Central memory CD8-positive, alpha-beta T cell (primary cell): ENCODE data around the gene GUCY2C.

Experiments used
- ATAC-seq: fragments of 150-1000 bp; cut with Tn5 transposase; replicated peaks from 2 replicates; pipeline ENCODE4 v1.10.0; 2022; ENCODE audit warnings: mild to moderate bottlenecking, moderate FRiP score, moderate number of reproducible peaks; ENCODE audit not compliant: poor library complexity, severe bottlenecking; ENCODE audit errors: extremely low read depth
- DNase-seq, 2 donors: peaks; one replicate each; pipeline ENCODE4 v3.0.0; 2021; ENCODE audit warnings: low spot score in 2 of 2
- H3K27ac Mint-ChIP-seq: one replicate; pipeline ENCODE4 v1.8.0; 2022; ENCODE audit warnings: low read depth, mild to moderate bottlenecking, moderate library complexity, mixed read lengths
- H3K27me3 Mint-ChIP-seq: one replicate; pipeline ENCODE4 v1.8.0; 2022; ENCODE audit warnings: mixed read lengths
- H3K36me3 Mint-ChIP-seq: one replicate; pipeline ENCODE4 v1.8.0; 2022; ENCODE audit warnings: mild to moderate bottlenecking, moderate library complexity, mixed read lengths; ENCODE audit not compliant: insufficient read depth
- H3K4me1 Mint-ChIP-seq: one replicate; pipeline ENCODE4 v1.8.0; 2022; ENCODE audit warnings: mixed read lengths
- H3K4me3 Mint-ChIP-seq: one replicate; pipeline ENCODE4 v1.8.0; 2022; ENCODE audit warnings: mild to moderate bottlenecking, moderate library complexity, mixed read lengths
- H3K9me3 Mint-ChIP-seq: one replicate; pipeline ENCODE4 v1.8.0; 2022; ENCODE audit warnings: mixed read lengths

GUCY2C gene

DNA sequence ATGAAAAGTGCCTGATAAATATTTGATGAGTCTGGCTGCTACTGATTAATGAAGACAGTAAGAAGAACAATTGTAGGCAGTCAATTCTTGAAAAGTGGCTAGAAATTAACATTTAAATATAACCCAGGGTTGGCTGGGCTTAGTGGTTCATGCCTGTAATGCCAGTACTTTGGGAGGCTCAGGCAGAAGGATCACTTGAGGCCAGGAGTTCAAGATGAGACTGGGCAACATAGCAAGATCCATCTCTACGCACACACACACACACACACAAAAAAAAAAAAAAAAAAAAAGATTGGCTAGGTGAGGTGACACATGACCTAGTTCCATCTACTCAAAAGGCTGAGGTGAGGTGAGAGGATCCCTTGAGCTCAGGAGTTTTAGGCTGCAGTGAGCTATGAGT, 120.8 kb downstream of the GUCY2C start:
- H3K4me1 Mint-ChIP-seq: peaks cover 24% of the 10 kb centered on the region
- DNase-seq (no peak), ATAC-seq (no peak)
- no peaks in the 10 kb centered on the region for H3K9me3 Mint-ChIP-seq
- H3K27ac Mint-ChIP-seq: no peak overlapping the region
- H3K27me3 Mint-ChIP-seq: peaks cover 26% of the 10 kb centered on the region
- no peak overlapping the region for H3K4me3 Mint-ChIP-seq
- peaks cover 4% of the 10 kb centered on the region for H3K36me3 Mint-ChIP-seq

DNA sequence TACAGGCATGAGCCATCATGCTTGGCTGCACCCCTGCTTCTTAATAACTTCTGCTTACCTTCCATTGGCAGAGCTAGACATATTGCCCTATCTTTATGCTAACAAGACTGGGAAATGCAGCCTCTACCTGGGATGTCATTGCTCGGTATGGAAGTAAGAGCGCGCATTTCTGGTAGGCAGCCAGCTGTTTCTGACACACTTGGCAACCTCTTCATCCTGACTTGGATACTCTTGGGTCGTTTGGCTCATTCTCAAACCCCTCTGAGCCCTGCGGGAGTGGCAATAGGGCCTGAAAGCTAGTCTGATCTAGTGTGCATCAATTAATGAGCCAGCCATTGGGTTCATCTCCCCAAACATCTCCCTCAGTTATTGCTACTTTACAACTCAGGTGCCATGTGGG, 123.3 kb downstream of the GUCY2C start:
- Mint-ChIP-seq H3K4me1 (peaks cover 17% of the 10 kb centered on the region), H3K27ac (no peak overlapping the region), H3K27me3 (peaks cover 50% of the 10 kb centered on the region), H3K36me3 (peaks cover 4% of the 10 kb centered on the region), H3K9me3 (no peaks in the 10 kb centered on the region), H3K4me3 (no peak overlapping the region)
- no peak for ATAC-seq
- DNase-seq: no peak

DNA sequence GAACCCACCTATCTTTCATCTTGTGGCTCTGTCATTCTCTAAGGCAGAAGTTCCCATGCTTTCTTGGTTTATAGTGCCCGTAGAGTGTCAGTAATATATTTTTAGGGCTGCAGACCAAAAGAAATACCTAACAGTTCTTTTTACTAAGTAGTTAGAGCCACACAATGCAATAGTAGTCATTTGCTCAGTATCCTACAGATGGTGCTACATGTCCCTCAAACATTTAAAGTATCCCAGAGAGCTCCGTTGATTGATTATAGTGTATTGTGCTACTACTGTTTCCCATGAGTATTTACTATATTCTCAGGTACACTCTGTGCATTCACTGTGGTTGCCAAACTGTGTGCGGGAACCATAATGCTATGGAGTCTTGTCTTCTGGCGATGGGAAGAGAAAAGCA, 124.0 kb downstream of the GUCY2C start:
- peaks cover 12% of the 10 kb centered on the region for H3K4me1 Mint-ChIP-seq
- H3K27me3 Mint-ChIP-seq: peaks cover 54% of the 10 kb centered on the region
- H3K36me3 Mint-ChIP-seq: peaks cover 3% of the 10 kb centered on the region
- H3K4me3 Mint-ChIP-seq: no peak overlapping the region
- DNase-seq (no peak), ATAC-seq (no peak)
- no peaks in the 10 kb centered on the region for H3K9me3 Mint-ChIP-seq
- H3K27ac Mint-ChIP-seq: no peak overlapping the region

DNA sequence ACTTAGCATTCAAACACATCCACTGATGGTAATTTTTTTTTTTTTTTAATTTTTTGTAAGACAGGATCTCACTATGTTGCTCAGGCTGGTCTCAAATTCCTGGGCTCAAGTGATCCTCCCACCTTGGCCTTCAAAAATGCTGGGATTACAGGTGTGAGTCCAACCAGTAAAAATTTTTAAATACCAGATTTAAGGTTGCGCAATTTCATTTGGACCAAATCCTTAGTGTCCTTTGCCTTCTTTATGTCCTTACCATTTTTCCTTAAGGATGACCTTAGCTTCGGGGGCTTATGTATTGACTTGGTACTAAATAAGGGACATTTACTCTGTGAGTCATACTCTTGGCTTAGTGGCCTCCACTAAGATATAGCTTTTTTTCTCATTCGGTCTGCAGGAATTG, 124.6 kb downstream of the GUCY2C start:
- no peak for ATAC-seq
- no peak for DNase-seq
- Mint-ChIP-seq H3K27me3 (peaks cover 54% of the 10 kb centered on the region), H3K4me1 (peaks cover 6% of the 10 kb centered on the region), H3K27ac (no peak overlapping the region), H3K4me3 (no peak overlapping the region), H3K9me3 (no peaks in the 10 kb centered on the region), H3K36me3 (no peaks in the 10 kb centered on the region)

DNA sequence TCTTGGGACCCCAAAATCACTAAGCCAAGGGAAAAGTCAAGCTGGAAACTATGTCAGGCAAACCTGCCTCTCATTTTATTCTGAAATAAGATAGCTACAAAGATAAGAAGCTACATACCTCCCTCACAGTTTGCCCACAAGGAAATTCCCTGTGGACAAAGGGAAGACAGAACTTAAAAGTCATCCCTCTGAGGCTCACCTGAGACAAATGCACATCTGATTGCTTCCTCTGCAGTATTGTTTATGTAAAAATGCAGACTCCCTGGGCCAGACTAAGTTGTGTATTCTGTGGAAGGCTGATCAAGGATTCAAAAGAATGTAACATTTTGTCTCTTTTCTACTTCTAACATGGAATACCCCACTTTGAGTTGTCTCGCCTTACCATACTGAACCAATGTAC, 126.2 kb downstream of the GUCY2C start:
- H3K27me3 Mint-ChIP-seq: peaks cover 61% of the 10 kb centered on the region
- H3K4me1 Mint-ChIP-seq: no peaks in the 10 kb centered on the region
- no peak overlapping the region for H3K27ac Mint-ChIP-seq
- DNase-seq (no peak), ATAC-seq (no peak)
- H3K4me3 Mint-ChIP-seq: no peak overlapping the region
- no peaks in the 10 kb centered on the region for H3K9me3 Mint-ChIP-seq
- H3K36me3 Mint-ChIP-seq: no peaks in the 10 kb centered on the region

DNA sequence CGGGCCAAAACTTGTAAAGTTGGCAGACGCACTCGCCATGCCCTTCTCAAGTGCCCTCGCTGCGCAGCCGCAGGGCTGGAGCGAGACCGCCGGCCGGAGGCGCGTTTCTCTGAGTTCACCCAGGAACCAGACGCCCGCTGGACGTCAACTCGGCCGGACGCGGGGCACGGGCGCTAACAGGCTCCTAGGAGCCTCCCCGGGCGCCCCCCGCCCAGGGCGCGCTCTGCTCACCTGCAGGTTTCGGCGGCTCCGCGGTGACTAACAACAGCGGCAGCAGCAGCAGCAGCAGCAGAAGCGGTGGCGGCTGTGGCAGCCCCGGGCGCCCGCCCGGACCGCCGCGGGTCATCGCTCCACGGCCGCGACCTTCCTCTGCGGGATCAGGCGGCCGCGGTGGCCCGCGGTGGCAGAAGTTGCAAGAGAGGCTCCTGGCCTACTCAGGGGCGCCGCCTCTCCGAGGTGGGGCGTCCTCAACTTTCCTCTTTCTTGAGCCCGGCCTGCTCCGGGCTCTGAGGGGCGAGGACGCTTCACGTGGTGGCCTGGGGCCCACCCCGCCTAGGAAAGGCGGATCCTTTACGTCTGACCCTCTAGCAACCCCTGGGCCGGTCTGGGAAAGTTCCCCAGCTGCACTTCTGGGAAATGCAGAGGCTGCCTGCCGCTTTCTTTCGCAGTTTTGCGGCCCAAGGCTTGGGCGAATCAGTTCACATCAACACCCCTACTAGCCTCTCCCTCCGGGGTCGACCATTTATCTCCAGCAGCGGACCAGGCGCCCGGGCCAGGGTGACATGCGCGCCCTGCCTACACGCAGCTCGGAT, 128.8 kb downstream of the GUCY2C start, which contains the start of gene PLBD1:
PLBD1 (minus strand) TSS at position 533 of the 812 bp plus-strand sequence; CDS start at position 346, 187 bp downstream.
- no peaks in the 10 kb centered on the region for H3K36me3 Mint-ChIP-seq
- no peaks in the 10 kb centered on the region for H3K4me1 Mint-ChIP-seq
- DNase-seq: no peak
- H3K9me3 Mint-ChIP-seq: no peaks in the 10 kb centered on the region
- H3K4me3 Mint-ChIP-seq: no peak within 1 kb of the TSS
- no peak within 1 kb of the TSS for H3K27ac Mint-ChIP-seq
- H3K27me3 Mint-ChIP-seq: peaks cover 57% of the 10 kb centered on the region
- no peak for ATAC-seq

DNA sequence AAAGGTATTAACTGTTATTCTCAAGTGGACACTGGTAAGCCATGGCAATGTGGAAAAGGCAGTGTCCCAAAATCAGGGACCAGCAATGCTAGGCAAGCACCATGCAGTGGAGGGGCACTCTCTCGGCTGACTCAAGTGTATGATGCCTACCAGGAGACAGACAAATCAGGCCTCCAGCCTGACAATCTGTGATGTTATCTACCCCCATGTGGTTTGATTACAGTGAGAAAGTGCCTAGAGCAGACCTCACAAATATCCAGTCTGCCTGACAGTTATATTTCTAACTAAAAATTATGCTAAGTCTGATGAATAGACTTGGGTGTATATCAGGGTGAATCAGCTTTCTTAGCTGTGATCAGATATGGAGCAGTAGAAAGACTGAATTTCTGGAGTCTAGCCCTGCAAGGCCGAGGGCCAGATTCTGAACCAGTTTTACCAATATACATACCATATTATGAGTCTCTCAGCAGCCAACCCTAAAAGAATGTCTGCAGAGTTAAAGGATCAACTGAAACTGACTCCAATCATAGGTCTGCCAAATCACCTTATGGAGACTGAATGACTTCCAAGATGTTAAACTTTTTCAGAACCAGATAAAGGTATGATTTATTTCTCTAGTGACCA, 132.0 kb downstream of the GUCY2C start:
- no peak for DNase-seq
- H3K9me3 Mint-ChIP-seq: no peaks in the 10 kb centered on the region
- H3K4me1 Mint-ChIP-seq: no peaks in the 10 kb centered on the region
- H3K27ac Mint-ChIP-seq: no peak overlapping the region
- no peak overlapping the region for H3K4me3 Mint-ChIP-seq
- ATAC-seq: no peak
- peaks cover 35% of the 10 kb centered on the region for H3K27me3 Mint-ChIP-seq
- no peaks in the 10 kb centered on the region for H3K36me3 Mint-ChIP-seq

DNA sequence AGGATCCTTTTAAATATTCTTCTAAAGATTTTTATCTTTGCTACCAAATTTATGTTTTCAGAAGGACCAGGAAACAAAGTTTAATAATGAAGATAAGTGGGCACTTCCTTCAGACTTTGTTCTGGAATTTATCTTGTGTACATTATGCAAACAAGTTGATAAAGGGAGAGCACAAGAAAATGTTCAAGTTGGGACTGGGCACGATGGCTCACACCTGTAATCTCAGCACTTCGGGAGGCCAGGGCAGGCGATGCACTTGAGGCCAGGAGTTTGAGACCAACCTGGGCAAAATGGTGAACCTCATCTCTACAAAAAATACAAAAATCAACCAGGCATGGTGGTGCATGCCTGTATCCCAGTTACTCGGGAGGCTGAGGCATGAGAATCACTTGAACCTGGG, 133.4 kb downstream of the GUCY2C start:
- DNase-seq (no peak), ATAC-seq (no peak)
- peaks cover 22% of the 10 kb centered on the region for H3K27me3 Mint-ChIP-seq
- H3K4me1 Mint-ChIP-seq: no peaks in the 10 kb centered on the region
- no peak overlapping the region for H3K4me3 Mint-ChIP-seq
- H3K9me3 Mint-ChIP-seq: no peaks in the 10 kb centered on the region
- H3K27ac Mint-ChIP-seq: no peak overlapping the region
- no peaks in the 10 kb centered on the region for H3K36me3 Mint-ChIP-seq
